ENCODE results near the gene PIK3R2. TPM values are rescaled to one million over a fixed set of nuclear protein-coding genes. Genes with fewer than 3 reads are reported as not detected.

PIK3R2 gene
- total and polyA plus RNA-seq, 2 of the 4 experiments (the other 2 are of a cell fraction): 12.2 to 25.1 TPM

GRCh38 chr19:18144906-18145305 lies 8.1 kb upstream of the PIK3R2 start:
- Histone ChIP-seq H3K56ac (ENCODE audit: extremely low read depth, insufficient read depth, low read length) (no peak overlapping the region), H3K14ac (replicated peaks; ENCODE audit: low read depth, low read length) (no peak overlapping the region), H3K23ac (ENCODE audit: low read depth, low read length) (no peak overlapping the region), H2AFZ (replicated peaks; ENCODE audit: low read length, poor library complexity) (no peak overlapping the region), H3K9me3 (ENCODE audit: control insufficient read depth, insufficient read depth, low read length) (no peaks in the 10 kb centered on the region), H4K5ac (ENCODE audit: low read depth, low read length) (no peak overlapping the region), H3K27ac (ENCODE audit: insufficient read depth, low read length) (no peak overlapping the region), H3K9ac (ENCODE audit: low read depth, low read length) (no peak overlapping the region), H2BK5ac (ENCODE audit: low read depth, low read length, poor library complexity, severe bottlenecking) (no peak overlapping the region), H3K4me3 (ENCODE audit: insufficient read depth, low read depth, low read length) (no peak overlapping the region), H2BK120ac (ENCODE audit: low read depth, low read length) (no peak overlapping the region), H3K4me2 (ENCODE audit: low read depth, low read length) (no peak overlapping the region), H4K20me1 (ENCODE audit: insufficient read depth, low read length) (no peaks in the 10 kb centered on the region), H3K4ac (ENCODE audit: low read depth, low read length) (no peak overlapping the region), H2BK15ac (ENCODE audit: low read depth, low read length) (no peak overlapping the region), H4K8ac (ENCODE audit: low read depth in 2 of 2, low read length in 2 of 2) (no peak overlapping the region), H3K18ac (ENCODE audit: low read depth, low read length) (no peak overlapping the region), H3K36me3 (ENCODE audit: control insufficient read depth, insufficient read depth, low read length) (peaks cover 46% of the 10 kb centered on the region), H4K91ac (ENCODE audit: insufficient read depth, low read depth, low read length) (no peak overlapping the region), H2AK9ac (replicated peaks; ENCODE audit: low read depth, low read length, poor library complexity) (no peak overlapping the region), H3K4me1 (ENCODE audit: control insufficient read depth, insufficient read depth, low read length) (no peaks in the 10 kb centered on the region), H3K9me1 (ENCODE audit: insufficient read depth, low read length) (no peaks in the 10 kb centered on the region), H2BK20ac (ENCODE audit: low read depth, low read length) (no peak overlapping the region), H2AK5ac (ENCODE audit: low read depth, low read length) (no peak overlapping the region), H3K27me3 (ENCODE audit: control insufficient read depth, insufficient read depth, low read length) (no peaks in the 10 kb centered on the region), H3K79me1 (ENCODE audit: low read depth in 1 of 2, low read length in 2 of 2) (no peaks in the 10 kb centered on the region)
- ATAC-seq (ENCODE audit: low read depth) (no peak), DNase-seq (no peak)
- no TSS peak for BruUV-seq (replicated peaks)
- 100% methylated on average over 3 of the region's 28 CpGs; no CpG with 5 or more reads in 1 of the 2 experiments for WGBS, 2 experiments (ENCODE audit: extremely low coverage in 2 of 2, insufficient read length in 1 of 2)
- in situ Hi-C loops (cut with MboI; ENCODE audit: low sequenced_read_pairs): no loop called here
- TF ChIP-seq RAD21 (IDR thresholded peaks at IDR 0.05; ENCODE audit: low read length) (no peak), MXI1 (IDR thresholded peaks at IDR 0.05; ENCODE audit: borderline replicate concordance, low read depth, low read length) (no peak), NFE2L2 (IDR thresholded peaks at IDR 0.05; ENCODE audit: low read depth, low read length) (no peak), POLR2A (IDR thresholded peaks at IDR 0.05; ENCODE audit: low read depth, low read length) (no peak)
- intact Hi-C loops (cut with micrococcal nuclease): no loop called here
- POLR2A ChIA-PET (ENCODE audit: unreplicated experiment): no interaction called here
- CTCF ChIA-PET: no interaction called here
- dilution Hi-C loops (cut with HindIII; ENCODE audit: low sequenced_read_pairs, unreplicated experiment): no loop called here
